Endothelial cell of hepatic sinusoid (primary cell): Measurements from ENCODE around the gene SNRNP70.
"Not testable (repeated sequence)": the region's sequence is repeated elsewhere in the genome, so short reads cannot be mapped to it uniquely, and the experiment has no call there.

Experiments
- in situ Hi-C: cut with HindIII; loops from 2 replicates; pipeline ENCODE4 v1.10.0; 2017; ENCODE audit warnings: low sequenced_read_pairs

Gene SNRNP70

DNA sequence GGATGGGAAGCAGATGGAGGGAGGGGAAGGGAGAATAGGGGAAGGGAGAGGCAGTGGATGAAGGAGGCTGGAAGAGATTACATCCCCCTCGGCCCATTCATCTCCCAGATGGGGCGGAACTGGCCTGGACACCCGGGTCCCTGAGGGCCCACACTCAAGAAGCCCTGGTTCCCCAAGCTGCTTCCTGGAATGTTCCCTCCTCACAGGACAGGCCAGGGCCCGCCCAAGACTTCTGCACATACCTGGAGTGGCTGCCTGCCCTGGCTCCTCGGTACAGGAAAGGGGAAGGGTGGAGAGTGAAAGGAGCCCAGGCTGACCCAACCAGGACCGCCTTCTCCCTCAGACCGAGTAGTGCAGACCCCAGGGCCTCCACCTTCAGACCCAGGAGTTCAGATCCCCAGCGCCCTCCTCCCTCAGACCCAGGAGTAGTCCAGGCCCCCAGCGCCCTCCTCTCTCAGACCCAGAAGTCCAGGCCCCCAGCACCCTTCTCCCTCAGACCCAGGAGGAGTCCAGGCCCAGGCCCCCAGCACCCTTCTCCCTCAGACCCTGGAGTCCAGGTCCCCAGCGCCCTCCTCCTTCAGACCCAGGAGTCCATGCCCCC, 21.1 kb upstream of the SNRNP70 start:
- in situ Hi-C loops, result no loop called here

DNA sequence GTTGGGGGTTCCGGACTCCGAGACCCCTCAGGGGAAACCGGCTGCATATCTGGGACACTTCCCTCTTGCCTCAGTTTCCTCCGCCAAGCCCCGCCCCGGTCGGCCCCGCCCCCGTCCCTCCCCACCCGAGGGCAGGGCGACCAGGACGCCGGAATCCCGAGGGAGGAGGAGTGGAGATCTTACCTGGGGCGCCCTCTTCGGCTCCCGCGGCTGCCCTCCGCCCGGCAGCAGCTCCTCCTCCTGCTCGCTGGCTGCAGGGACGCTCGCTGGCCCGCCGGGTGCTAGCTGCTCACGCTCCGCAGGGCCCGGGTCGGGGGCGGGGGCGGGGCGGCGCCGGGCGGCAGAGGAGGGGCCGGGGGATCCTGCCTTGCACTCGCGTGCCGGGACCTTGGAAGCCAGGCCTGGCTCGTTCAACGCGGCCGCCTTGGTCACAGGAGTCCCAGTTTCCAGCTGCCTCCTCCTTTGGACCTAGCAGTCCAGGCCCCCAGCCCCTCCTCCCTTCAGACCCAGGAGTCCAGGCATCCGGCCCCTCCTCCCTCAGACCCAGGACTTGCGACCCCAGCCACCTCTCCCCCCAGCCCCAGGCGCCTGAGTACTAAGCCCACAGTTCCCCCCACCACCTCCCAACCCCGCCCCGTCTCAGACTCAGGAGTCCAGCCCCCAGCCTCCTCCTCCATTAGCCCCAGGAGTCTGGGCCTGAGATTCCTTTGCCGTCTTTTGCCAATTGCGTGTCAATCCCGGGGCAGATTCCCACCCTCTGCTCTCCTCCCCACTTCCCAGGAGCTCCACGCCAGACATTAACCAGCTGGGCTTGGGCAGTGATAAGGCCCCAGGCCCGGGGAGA, 20.3 kb upstream of the SNRNP70 start, which contains the start of gene NTF4:
NTF4 (minus strand) TSS at position 51 of the 844 bp plus-strand sequence. CDS start 2,821 bp downstream, outside the sequence.
- in situ Hi-C loops, result no loop called here

DNA sequence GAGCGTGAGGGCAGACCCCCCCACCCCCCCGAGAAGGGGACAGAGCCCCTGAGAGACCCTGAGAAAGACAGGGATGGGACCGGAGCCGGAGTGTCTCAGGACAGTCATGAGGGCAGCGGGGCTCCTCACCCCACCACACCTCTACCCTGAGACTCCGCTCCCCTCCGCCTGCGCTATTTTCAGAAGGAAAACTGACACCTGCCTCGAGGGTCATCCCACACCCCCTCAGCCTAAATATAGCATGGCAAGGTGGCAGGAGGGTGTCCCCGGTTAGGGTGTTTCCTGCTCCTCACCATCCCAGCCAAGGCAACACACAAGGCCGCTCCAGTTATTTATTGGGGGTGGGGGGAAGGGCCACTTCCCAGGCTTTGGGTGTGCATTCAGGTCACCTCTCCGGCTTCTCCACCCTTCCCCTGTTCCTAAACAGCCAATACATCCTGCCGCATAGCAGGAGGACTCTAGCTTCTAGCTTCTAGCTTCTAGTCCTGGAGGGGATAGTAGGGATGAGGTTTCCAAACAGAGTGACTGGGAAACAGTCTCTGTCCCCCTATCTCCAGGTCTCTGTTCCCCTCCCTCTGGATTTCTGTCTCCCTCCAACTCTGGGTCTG, 19.2 kb upstream of the SNRNP70 start:
- in situ Hi-C loops, result no loop called here

DNA sequence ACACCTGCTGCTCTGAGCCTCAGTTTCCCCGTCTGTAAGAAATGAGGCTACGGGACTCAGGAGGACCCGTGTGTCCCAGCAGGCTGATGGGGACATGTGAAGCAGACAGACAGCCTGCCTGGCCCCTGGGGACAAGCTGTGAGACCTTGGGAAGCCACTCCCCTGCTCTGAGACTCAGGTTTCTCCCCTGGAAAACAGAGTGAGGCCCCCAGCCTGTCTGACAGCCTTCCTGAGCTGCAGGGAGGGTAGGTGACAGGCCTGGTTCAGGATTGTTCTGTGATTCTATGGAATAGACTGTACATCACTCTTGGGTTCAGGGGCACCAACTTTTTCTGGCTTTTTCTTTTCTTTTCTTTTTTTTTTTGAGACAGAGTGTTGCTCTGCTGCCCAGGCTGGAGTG, 17.7 kb upstream of the SNRNP70 start:
- in situ Hi-C loops, result no loop called here

DNA sequence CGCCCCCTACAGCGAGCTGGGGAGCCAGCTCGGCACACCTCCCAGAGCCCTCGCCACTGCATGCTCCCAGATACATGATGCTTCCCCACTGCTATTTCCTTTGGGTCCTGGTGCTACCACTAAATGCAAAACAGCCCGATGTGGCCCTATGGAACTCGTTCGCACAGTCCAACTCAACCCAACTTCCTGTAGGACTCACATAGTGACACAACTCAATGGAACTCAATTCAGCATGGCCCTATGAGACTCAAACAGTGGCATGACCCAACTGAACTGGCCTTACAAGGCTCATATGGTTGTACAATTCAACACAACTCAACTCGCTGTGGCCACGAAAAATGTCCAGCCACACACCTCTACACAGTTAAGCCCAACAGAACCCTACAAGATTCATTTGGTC, 16.2 kb upstream of the SNRNP70 start:
- in situ Hi-C loops, result no loop called here

DNA sequence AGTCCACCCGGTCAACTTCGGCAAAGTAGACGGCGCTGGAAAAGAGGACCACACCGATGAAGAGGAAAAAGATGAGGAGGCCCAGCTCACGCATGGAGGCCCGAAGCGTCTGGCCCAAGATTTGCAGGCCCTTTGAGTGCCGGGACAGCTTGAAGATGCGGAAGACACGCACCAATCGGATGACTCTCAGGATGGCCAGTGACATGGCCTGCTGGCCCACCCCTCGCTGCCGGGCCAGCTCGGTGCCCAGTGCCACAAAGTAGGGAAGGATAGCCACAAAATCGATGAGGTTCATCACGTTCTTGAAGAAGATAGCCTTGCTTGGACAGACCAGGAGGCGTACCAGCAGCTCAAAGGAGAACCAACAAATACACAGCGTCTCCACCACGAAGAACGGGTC, 14.8 kb upstream of the SNRNP70 start:
- in situ Hi-C loops, result no loop called here

DNA sequence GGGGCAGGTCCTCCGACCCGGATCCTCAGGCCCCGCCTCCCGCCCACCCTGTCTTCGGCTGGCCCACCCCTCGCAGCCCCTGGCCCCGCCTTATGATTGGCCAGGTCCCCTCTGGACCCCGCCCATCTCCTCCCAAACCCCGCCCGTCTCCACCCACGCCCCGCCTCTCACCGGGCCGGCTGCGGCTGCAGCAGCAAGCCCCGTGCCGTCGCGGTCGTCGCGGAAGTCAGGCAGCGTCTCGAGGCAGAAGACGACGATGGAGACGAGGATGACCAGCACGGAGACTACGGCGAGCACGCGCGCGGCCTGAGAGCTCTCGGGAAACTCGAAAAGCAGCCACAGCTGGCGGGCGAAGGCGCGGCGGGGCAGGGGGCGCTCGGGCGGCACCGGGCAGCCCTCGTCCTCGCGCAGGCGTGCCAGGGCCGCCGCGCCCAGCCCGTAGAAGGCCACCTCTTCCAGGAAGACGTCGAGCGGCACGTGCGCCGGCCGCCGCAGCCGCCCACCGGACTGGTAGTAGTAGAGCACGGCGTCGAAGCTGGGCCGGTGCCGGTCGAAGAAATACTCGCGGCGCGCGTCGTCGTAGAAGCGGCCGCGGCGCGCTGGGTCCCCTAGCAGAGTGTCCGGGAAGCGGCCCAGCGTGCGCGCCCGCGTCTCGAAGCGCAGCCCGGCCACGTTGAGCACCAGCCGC, 13.2 kb upstream of the SNRNP70 start:
- in situ Hi-C loops, result no loop called here

DNA sequence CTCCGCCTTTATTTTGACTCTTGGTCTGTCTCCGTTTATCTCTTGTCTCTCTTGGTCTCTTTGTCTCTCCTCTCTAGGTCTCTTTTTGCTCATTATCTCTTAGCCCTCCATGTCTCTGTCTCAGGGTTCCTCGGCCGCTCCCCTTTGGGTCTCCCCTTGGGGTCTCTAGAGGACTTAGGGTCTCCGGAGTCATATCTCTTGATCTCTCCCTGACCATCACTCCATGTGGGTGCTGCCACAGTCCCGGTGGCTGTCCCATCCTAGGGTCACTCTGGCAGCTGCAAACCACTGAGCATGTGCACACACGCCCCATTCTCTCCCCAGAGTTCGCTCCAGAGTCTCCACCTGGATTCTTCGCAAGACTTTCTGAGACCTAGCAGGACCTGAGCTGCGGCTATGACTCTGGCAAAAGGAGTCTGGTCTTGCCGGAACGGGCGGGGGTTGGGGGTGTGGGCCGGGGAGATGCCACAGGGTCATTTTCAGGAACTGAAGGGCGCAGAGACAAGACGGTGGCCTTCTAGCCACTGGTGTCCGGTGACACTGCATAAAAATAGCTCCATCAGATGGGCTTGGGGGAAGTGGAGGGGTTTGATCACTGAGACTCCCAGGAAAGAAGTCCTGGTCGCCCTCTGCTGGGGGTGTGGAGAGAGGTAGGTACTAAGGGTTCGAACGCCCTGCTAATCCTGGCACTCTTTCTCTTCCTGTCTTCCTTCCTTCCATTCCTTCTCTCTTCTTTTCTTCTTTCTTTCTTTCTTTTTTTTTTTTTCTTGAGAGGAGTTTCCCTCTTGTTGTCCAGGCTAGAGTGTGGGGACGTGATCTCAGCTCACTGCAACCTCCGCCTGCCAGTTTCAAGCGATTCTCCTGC, 11.5 kb upstream of the SNRNP70 start:
- in situ Hi-C loops, result no loop called here

DNA sequence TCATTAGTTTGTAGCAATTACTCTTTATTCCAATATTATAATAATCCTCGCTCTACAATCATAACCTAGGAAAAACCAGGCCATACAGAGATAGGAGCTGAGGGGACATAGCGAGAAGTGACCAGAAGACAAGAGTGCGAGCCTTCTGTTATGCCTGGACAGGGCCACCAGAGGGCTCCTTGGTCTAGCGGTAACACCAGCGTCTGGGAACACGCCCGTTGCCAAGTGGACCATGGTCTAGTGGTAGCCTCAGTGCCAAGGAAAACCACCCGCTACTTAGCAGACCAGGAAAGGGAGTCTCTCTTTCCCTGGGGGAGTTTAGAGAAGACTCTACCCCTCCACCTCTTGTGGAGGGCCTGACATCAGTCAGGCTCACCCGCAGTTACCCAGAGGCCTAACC, 10.4 kb upstream of the SNRNP70 start:
- in situ Hi-C loops, result not testable (repeated sequence)

DNA sequence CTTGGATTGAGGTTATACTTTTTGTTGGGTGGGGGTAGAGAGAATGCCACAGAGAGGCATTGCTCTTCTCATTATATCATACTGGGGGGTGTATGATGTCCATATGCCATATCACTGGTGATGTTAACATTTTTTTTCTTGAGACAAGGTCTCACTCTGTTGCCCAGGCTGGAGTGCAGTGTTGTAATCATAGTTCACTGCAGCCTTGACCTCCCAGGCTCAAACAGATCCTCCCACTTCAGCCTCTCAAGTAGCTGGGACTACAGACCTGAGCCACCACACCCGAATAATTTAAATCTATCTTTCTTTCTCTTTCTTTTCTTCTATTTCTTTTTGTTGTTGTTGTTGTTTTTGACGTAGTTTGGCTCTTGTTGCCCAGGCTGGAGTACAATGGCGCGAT, 4.9 kb upstream of the SNRNP70 start:
- in situ Hi-C loops, result loop anchor here (5.0 kb wide), 1 partner anchor 112 kb away; no protein-coding TSS in a partner anchor

DNA sequence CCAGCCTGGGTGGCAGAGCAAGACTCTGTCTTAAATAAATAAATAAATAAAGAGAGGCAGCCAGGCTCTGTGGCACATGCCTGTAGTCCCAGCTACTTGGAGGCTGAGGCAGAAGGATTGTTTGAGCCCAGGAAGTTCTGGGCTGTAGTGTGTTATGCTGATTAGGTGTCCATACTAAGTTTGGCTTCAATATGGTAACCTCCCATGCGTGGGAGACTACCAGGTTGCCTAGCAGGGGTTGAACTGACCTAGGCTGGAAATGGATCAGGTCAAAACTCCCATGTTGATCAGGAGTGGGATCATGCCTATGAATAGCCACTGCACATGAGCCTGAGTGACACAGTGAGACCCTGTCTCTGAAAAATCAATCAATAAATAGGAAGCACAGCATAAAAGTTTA, 4.0 kb upstream of the SNRNP70 start:
- in situ Hi-C loops, result loop anchor here (5.0 kb wide), 1 partner anchor 111 kb away; no protein-coding TSS in a partner anchor

DNA sequence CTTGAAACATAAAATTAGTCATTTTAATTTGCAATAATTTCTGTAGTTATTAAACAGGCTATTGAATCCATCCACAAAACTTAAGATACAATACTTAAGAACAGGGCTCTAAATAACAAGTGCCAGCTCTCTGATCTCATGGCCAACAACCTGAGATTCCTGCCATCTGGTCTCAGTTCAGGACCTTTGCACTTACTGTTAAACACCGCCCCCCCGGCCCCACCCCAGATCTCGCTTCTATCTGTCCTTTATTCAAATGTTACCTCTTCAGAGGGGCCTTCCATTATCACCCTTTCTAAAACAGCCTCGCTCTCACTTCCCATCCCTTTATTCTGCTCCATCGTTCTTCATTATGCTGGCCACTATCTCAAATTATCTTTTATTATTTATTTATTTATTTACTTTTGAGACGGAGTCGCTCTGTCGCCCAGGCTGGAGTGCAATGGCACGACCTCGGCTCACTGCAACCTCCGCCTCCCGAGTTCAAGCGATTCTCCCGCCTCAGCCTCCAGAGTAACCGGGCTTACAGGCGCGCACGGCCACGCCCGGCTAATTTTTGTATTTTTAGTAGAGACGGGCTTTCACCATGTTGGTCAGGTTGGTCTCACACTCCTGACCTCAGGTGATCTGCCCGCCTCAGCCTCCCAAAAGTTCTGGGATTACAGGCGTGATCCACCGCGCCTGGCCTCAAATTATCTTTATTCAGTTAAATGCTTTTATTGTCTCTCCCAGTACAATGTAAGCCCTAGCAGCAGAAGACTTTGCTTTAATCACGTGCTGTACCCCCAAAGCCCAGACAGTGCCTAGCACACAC, 838 bp upstream of the SNRNP70 start:
- in situ Hi-C loops, result loop anchor here (5.0 kb wide), 1 partner anchor 108 kb away; no protein-coding TSS in a partner anchor

DNA sequence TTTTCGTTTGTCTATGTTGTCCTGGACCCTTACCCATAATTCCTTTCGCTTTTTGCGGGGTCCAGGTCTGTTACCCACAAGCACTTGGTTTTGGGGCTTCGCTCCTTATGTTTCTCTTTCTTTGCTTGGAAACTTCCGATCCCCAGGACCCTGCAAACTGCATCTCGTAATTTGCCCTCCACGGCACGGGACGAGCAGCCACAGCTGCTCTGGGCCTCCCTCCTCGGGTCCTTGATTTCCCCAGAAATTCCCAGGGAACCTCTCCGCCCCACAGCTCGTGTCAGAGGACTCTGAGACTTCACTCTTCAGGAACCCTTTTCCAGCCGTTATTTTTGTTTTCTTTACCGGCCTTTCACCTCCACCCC, 599 bp downstream of the SNRNP70 start:
- in situ Hi-C loops, result no loop called here

DNA sequence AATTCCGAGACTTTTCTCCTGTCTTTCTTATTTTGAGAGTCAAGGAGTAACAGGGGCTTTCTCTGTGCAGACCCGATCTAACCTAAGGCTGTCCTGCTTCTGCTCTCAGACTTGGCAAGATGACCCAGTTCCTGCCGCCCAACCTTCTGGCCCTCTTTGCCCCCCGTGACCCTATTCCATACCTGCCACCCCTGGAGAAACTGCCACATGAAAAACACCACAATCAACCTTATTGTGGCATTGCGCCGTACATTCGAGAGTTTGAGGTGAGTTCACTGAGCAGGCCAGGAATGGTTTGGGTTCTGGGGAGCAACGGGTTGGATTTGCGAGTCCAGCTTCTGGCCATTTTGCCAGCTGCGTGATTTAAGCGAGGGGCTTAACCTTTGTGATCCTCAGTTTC, 1.0 kb downstream of the SNRNP70 start:
- in situ Hi-C loops, result no loop called here

DNA sequence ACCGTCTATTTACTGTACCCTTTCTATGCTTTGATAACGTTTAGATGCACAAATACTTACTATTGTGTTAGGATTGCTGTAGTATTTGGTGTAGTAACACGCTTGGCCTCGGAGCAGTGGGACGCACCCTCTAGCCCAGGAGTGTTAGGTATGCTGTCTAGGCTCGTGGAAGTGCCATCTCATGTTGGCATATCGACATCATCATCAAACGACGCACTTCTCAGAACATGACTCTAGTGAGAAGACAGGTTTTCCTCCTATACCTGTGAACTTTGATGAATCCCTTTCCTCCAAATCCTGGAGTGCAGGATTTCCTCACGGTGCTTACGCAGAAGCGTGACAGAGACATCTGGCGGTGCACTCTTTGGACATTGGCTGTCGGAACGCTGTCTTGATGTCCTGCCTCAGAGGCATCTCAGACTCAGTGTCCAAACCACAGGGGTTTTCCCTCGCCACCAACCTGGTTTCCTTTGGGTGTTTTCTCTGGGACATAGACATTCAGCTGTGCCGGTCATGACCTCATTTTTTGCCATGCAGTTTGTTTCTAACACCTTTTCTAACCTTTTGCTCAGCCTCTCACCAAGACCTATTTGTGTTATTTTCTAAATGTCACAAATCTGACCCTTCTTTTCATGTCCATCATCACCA, 6.3 kb downstream of the SNRNP70 start:
- in situ Hi-C loops, result no loop called here

DNA sequence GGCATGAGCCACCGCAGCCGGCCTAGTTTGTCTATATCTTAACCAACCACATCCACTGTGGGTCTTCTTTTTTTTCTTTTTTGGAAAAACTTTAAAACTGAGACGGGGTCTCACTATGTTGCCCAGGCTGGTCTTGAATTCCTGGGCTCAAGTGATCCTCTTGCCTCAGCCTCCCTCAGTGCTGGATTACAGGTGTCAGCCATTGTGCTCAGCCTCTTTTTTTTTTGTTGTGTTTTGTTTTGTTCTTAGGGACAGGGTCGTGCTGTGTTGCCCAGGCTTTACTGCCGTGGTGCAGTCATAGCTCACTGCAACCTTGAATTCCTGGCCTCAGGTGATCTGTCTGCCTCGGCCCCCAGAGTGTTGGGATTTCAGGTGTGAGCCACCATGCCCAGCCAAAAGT, 7.4 kb downstream of the SNRNP70 start:
- in situ Hi-C loops, result no loop called here

DNA sequence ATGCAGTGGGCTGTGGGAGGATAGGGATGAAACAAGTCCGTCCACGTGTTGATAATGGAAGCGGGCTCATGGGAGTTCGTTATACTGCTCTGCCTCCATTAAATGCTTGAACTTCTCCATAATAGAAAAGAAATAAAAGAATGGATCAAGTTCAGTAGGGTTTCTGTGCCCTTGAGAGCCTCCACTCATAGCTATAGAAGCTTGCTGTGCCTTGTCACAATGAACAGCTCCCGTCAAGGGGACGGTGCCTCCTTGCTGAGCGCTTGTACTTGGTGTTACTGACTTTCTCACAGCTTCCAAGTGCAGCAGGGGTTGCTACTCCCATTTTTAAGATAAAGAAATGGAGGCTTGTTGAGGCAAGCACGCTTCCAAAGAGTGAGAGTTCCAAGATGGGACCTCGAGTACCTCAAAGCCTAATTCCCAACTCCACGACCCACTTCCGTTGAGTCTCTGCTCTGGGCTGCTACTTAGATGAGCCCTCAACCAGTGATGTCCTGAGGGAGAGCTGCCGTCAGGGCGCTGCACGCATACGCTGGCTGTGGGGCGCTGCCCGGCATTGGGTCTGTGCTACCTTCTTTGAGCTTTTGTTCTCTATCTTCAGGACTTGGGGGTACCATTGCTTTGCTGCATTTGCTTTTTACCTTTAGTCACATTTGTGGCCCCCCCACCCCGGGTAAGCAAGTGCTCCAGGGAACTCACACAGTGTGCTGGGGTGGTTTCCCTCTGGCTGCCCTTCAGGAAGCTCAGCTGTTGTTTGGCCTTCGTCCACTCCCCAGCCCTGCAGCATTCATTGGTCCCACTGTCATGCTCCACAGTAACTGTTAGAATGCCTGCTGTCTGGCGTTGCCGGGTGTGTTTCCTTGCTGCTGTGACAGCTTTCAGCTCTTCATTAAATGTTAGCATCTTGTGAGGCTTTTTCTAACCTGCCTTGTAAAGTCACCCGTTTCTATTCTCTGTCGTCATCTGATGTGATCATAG, 9.5 kb downstream of the SNRNP70 start:
- in situ Hi-C loops, result no loop called here
